Nephron progenitor cell (in vitro differentiated cells): ENCODE data around the gene ZNF451.

Experiments
- DNase-seq: peaks from one replicate; pipeline ENCODE4 v3.0.0; 2021
- H3K27ac Mint-ChIP-seq: 2 replicates; pipeline ENCODE4 v1.8.0; 2021; ENCODE audit warnings: mild to moderate bottlenecking, moderate library complexity, mixed read lengths
- H3K27me3 Mint-ChIP-seq: 2 replicates; pipeline ENCODE4 v1.8.0; 2021; ENCODE audit warnings: mild to moderate bottlenecking, low read depth, mixed read lengths; ENCODE audit not compliant: poor library complexity
- H3K36me3 Mint-ChIP-seq: 2 replicates; pipeline ENCODE4 v1.8.0; 2021; ENCODE audit warnings: low read depth, mixed read lengths
- H3K4me1 Mint-ChIP-seq: 2 replicates; pipeline ENCODE4 v1.8.0; 2021; ENCODE audit warnings: mixed read lengths
- H3K4me3 Mint-ChIP-seq: 2 replicates; pipeline ENCODE4 v1.8.0; 2021; ENCODE audit warnings: mild to moderate bottlenecking, moderate library complexity, mixed read lengths
- H3K9me3 Mint-ChIP-seq: 2 replicates; pipeline ENCODE4 v1.8.0; 2021; ENCODE audit warnings: mild to moderate bottlenecking, moderate library complexity, mixed read lengths
- CTCF ChIP-seq: fragments of 200-600 bp; sonication (generic); IDR thresholded peaks from 2 replicates; pipeline ENCODE4 v1.5.0; 2021; ENCODE audit warnings: antibody characterized with exemption

ZNF451 gene

GRCh38 chr6:57063847-57064246 lies 26.1 kb upstream of the ZNF451 start:
- Mint-ChIP-seq H3K9me3 (no peaks in the 10 kb centered on the region), H3K27ac (no peak overlapping the region), H3K27me3 (no peaks in the 10 kb centered on the region), H3K4me1 (no peaks in the 10 kb centered on the region), H3K4me3 (no peak overlapping the region), H3K36me3 (peaks cover 50% of the 10 kb centered on the region)
- DNase-seq, result no peak
- no peak for TF ChIP-seq CTCF

GRCh38 chr6:57064809-57065208 lies 25.2 kb upstream of the ZNF451 start:
- H3K27ac Mint-ChIP-seq, result peak overlapping the region; percentile 74
- no peak for TF ChIP-seq CTCF

GRCh38 chr6:57068061-57068460 lies 21.9 kb upstream of the ZNF451 start:
- TF ChIP-seq CTCF, result no peak
- Mint-ChIP-seq H3K27ac (no peak overlapping the region), H3K27me3 (no peaks in the 10 kb centered on the region)

More at GRCh38 chr6:57064809-57065208, 25.2 kb upstream of the ZNF451 start:
- no peaks in the 10 kb centered on the region for H3K27me3 Mint-ChIP-seq
- no peak for DNase-seq
- no peak overlapping the region for H3K4me3 Mint-ChIP-seq
- H3K36me3 Mint-ChIP-seq, result peaks cover 53% of the 10 kb centered on the region
- peaks cover 9% of the 10 kb centered on the region for H3K4me1 Mint-ChIP-seq
- no peaks in the 10 kb centered on the region for H3K9me3 Mint-ChIP-seq

GRCh38 chr6:57069228-57069627 lies 20.8 kb upstream of the ZNF451 start:
- DNase-seq, result no peak
- no peak overlapping the region for H3K27ac Mint-ChIP-seq
- peaks cover 10% of the 10 kb centered on the region for H3K4me1 Mint-ChIP-seq
- no peak for TF ChIP-seq CTCF
- H3K36me3 Mint-ChIP-seq, result peaks cover 66% of the 10 kb centered on the region
- no peaks in the 10 kb centered on the region for H3K27me3 Mint-ChIP-seq
- H3K4me3 Mint-ChIP-seq, result no peak overlapping the region
- peaks cover 16% of the 10 kb centered on the region for H3K9me3 Mint-ChIP-seq

More at GRCh38 chr6:57068061-57068460, 21.9 kb upstream of the ZNF451 start:
- Mint-ChIP-seq H3K4me1 (peaks cover 10% of the 10 kb centered on the region), H3K9me3 (peaks cover 16% of the 10 kb centered on the region), H3K4me3 (no peak overlapping the region), H3K36me3 (peaks cover 58% of the 10 kb centered on the region)
- DNase-seq, result no peak

DNA sequence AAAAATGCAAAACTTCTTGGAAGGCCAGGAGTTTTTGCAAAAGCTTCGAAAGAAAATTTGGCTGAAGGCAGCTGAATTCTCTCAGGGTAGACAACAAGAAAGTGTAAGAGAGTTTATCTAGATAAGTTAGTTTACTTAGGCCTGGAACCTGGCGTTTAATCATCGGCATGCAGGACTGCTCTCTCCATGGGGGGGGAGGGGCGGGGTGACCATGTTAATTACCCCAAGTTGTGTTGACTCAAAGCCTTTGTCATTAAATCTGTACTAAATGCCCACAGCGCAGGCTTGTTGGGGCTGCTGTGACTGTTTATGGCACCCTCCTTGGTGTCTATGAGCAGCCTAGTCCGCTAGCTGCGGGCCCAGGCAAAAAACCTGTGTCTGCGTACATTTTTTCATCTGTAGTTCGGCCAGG lies 20.1 kb upstream of the ZNF451 start:
- Mint-ChIP-seq H3K4me1 (peaks cover 10% of the 10 kb centered on the region), H3K27ac (peak overlapping the region; percentile 41), H3K27me3 (no peaks in the 10 kb centered on the region), H3K9me3 (peaks cover 16% of the 10 kb centered on the region), H3K4me3 (no peak overlapping the region), H3K36me3 (peaks cover 68% of the 10 kb centered on the region)
- DNase-seq, result no peak
- TF ChIP-seq CTCF, result no peak

DNA sequence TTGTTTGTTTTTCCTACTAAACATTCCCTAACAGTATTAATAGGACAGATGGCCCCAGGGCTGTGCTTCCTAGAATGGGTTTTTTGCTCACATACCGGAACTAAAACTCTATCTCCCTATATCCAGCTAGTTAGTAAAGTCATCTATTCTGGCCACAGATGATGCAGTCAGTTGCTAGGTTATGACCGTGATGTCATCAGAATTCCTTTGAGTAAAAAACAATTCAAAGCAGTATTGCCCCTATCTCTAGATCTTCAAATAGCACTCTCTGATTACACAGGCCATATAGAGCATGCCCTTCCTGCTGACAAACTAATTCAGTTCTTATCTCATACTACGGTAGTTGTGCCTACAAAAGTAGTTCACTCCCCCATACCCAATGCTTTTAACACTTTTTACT lies 17.9 kb upstream of the ZNF451 start:
- DNase-seq, result no peak
- Mint-ChIP-seq H3K27ac (no peak overlapping the region), H3K36me3 (peaks cover 64% of the 10 kb centered on the region), H3K4me1 (peaks cover 10% of the 10 kb centered on the region), H3K9me3 (peaks cover 16% of the 10 kb centered on the region), H3K27me3 (no peaks in the 10 kb centered on the region), H3K4me3 (no peak overlapping the region)
- no peak for TF ChIP-seq CTCF
